HG03175 (cell line): Measurements from ENCODE around the gene SLC4A3.
"Not testable (repeated sequence)": the region's sequence is repeated elsewhere in the genome, so short reads cannot be mapped to it uniquely, and the experiment has no call there.

Source experiments
- ATAC-seq: cut with Tn5 transposase; IDR thresholded peaks from one replicate; pipeline ENCODE4 v1.9.1; 2021; ENCODE audit warnings: mild to moderate bottlenecking, moderate library complexity; ENCODE audit not compliant: unreplicated experiment

SLC4A3 gene

GRCh38 chr2:219643788-219644398 lies 16.5 kb downstream of the SLC4A3 start:
- ATAC-seq: no peak

- no peak for ATAC-seq
These were observed 17.5 kb downstream of the SLC4A3 start for GRCh38 chr2:219644801-219645480.

- no peak for ATAC-seq
These were observed 18.4 kb downstream of the SLC4A3 start for GRCh38 chr2:219645631-219646527.

- no peak for ATAC-seq
These were observed 20.7 kb downstream of the SLC4A3 start for GRCh38 chr2:219648176-219648575.

GRCh38 chr2:219648963-219649362 lies 21.5 kb downstream of the SLC4A3 start:
- ATAC-seq: no peak

GRCh38 chr2:219650426-219651248 lies 23.2 kb downstream of the SLC4A3 start:
- ATAC-seq: no peak

- ATAC-seq: not testable (repeated sequence)
These were observed 24.2 kb downstream of the SLC4A3 start for GRCh38 chr2:219651656-219652055.

- ATAC-seq: no peak
These were observed 29.1 kb downstream of the SLC4A3 start for GRCh38 chr2:219656526-219656925.

GRCh38 chr2:219658196-219658846 lies 30.9 kb downstream of the SLC4A3 start:
- no peak for ATAC-seq

GRCh38 chr2:219658874-219659273 lies 31.4 kb downstream of the SLC4A3 start:
- ATAC-seq: no peak

GRCh38 chr2:219661197-219661954 lies 33.9 kb downstream of the SLC4A3 start:
- peak; percentile 97 for ATAC-seq

GRCh38 chr2:219661955-219662395 lies 34.5 kb downstream of the SLC4A3 start:
- ATAC-seq: no peak

- no peak for ATAC-seq
These were observed 35.1 kb downstream of the SLC4A3 start for GRCh38 chr2:219662566-219662965.

GRCh38 chr2:219663116-219663762 lies 35.8 kb downstream of the SLC4A3 start:
- ATAC-seq: no peak

- no peak for ATAC-seq
These were observed 36.6 kb downstream of the SLC4A3 start for GRCh38 chr2:219664041-219664440.

- no peak for ATAC-seq
These were observed 37.5 kb downstream of the SLC4A3 start for GRCh38 chr2:219664944-219665343.

GRCh38 chr2:219665926-219666325 lies 38.5 kb downstream of the SLC4A3 start:
- no peak for ATAC-seq

- no peak for ATAC-seq
These were observed 40.9 kb downstream of the SLC4A3 start for GRCh38 chr2:219668316-219668715.

- ATAC-seq: no peak
These were observed 43.0 kb downstream of the SLC4A3 start for GRCh38 chr2:219670386-219670785.
